ENCODE data around the gene PLXNA2. TPM values are rescaled to one million over a fixed set of nuclear protein-coding genes. Genes with fewer than 3 reads are reported as not detected.

The PLXNA2 gene
- total RNA-seq, 4 donors from 2014 or later: 17.2 to 29.7 (median 24.6) TPM

GRCh38 chr1:208042041-208042615 is 202.1 kb downstream of the PLXNA2 start:
- H3K27ac ChIP-seq: no peak overlapping the region
- no peak for TF ChIP-seq POLR2A (IDR thresholded peaks at IDR 0.05)
- TF ChIP-seq CTCF (IDR thresholded peaks at IDR 0.05): no peak
- TF ChIP-seq EP300 (IDR thresholded peaks at IDR 0.05): no peak
- DNase-seq (ENCODE audit: low spot score in 2 of 2): no peak
- 91 to 94% methylated on average over 20 to 21 of the region's 22 CpGs for WGBS, 2 donors
- H3K9me3 ChIP-seq: no peaks in the 10 kb centered on the region
- no peaks in the 10 kb centered on the region for H3K27me3 ChIP-seq
- H3K4me3 ChIP-seq: no peak overlapping the region
- peaks cover 0 to 21% (median 15%) of the 10 kb centered on the region in 4 donors for H3K4me1 ChIP-seq
- peaks cover 0 to 65% (median 0%) of the 10 kb centered on the region in 3 donors for H3K36me3 ChIP-seq

GRCh38 chr1:208041505-208041904 is 202.7 kb downstream of the PLXNA2 start:
- H3K27me3 ChIP-seq: no peaks in the 10 kb centered on the region
- H3K9me3 ChIP-seq: no peaks in the 10 kb centered on the region
- peaks cover 0 to 15% (median 9%) of the 10 kb centered on the region in 4 donors for H3K4me1 ChIP-seq
- 95 to 96% methylated on average over 9 of the region's 9 CpGs for WGBS, 2 donors
- H3K4me3 ChIP-seq: no peak overlapping the region
- H3K36me3 ChIP-seq: peaks cover 0 to 66% (median 0%) of the 10 kb centered on the region in 3 donors
- TF ChIP-seq POLR2A (IDR thresholded peaks at IDR 0.05) (no peak), EP300 (IDR thresholded peaks at IDR 0.05) (no peak), CTCF (IDR thresholded peaks at IDR 0.05) (no peak)
- DNase-seq (ENCODE audit: low spot score in 2 of 2): no peak
- no peak overlapping the region for H3K27ac ChIP-seq

GRCh38 chr1:208040821-208041297 is 203.3 kb downstream of the PLXNA2 start:
- DNase-seq (ENCODE audit: low spot score in 2 of 2): no peak

GRCh38 chr1:208039536-208040332 is 204.4 kb downstream of the PLXNA2 start:
- TF ChIP-seq POLR2A (IDR thresholded peaks at IDR 0.05): no peak
- TF ChIP-seq EP300 (IDR thresholded peaks at IDR 0.05): no peak
- no peak for TF ChIP-seq CTCF (IDR thresholded peaks at IDR 0.05)
- WGBS, 2 donors: 90 to 91% methylated on average over 14 to 22 of the region's 22 CpGs
- Histone ChIP-seq H3K36me3 (peaks cover 0 to 66% (median 0%) of the 10 kb centered on the region in 3 donors), H3K27ac (no peak overlapping the region), H3K27me3 (no peaks in the 10 kb centered on the region), H3K9me3 (no peaks in the 10 kb centered on the region), H3K4me1 (no peaks in the 10 kb centered on the region), H3K4me3 (no peak overlapping the region)
- no peak for DNase-seq (ENCODE audit: low spot score in 2 of 2)

More at GRCh38 chr1:208040821-208041297, 203.3 kb downstream of the PLXNA2 start:
- no peaks in the 10 kb centered on the region for H3K9me3 ChIP-seq
- WGBS, 2 donors: 74 to 81% methylated on average over 6 of the region's 6 CpGs
- peaks cover 0 to 8% (median 2%) of the 10 kb centered on the region in 4 donors for H3K4me1 ChIP-seq
- H3K27ac ChIP-seq: no peak overlapping the region
- TF ChIP-seq EP300 (IDR thresholded peaks at IDR 0.05): no peak
- TF ChIP-seq CTCF (IDR thresholded peaks at IDR 0.05): no peak
- no peak for TF ChIP-seq POLR2A (IDR thresholded peaks at IDR 0.05)
- peaks cover 0 to 66% (median 0%) of the 10 kb centered on the region in 3 donors for H3K36me3 ChIP-seq
- no peak overlapping the region for H3K4me3 ChIP-seq
- H3K27me3 ChIP-seq: no peaks in the 10 kb centered on the region

- H3K4me3 ChIP-seq: no peak overlapping the region
- H3K36me3 ChIP-seq: peaks cover 0 to 66% (median 0%) of the 10 kb centered on the region in 3 donors
- H3K27ac ChIP-seq: no peak overlapping the region
- no peaks in the 10 kb centered on the region for H3K27me3 ChIP-seq
- no peaks in the 10 kb centered on the region for H3K9me3 ChIP-seq
- 92 to 94% methylated on average over 12 to 14 of the region's 14 CpGs for WGBS, 2 donors
- H3K4me1 ChIP-seq: no peaks in the 10 kb centered on the region
- TF ChIP-seq POLR2A (IDR thresholded peaks at IDR 0.05) (no peak), CTCF (IDR thresholded peaks at IDR 0.05) (no peak), EP300 (IDR thresholded peaks at IDR 0.05) (no peak)
- DNase-seq (ENCODE audit: low spot score in 2 of 2): no peak
Observed at GRCh38 chr1:208038303-208038702, 205.9 kb downstream of the PLXNA2 start.
